ENCODE measurements around the gene MYH10. TPM values are rescaled to one million over a fixed set of nuclear protein-coding genes. Genes with fewer than 3 reads are reported as not detected.

The MYH10 gene
- total RNA-seq, 2 donors from 2014 or later = 23.3 to 30.3 TPM

GRCh38 chr17:8574687-8575086 is 55.8 kb downstream of the MYH10 start:
- TF ChIP-seq POLR2A (IDR thresholded peaks at IDR 0.05) (no peak), CTCF (IDR thresholded peaks at IDR 0.05) (peak in 1 of 7 experiments; percentile 13)
- Histone ChIP-seq H3K27me3 (no peaks in the 10 kb centered on the region), H3K36me3 (replicated peaks in 1 of 2; ENCODE audit: insufficient read depth in 1 of 2, low read depth in 2 of 2) (no peaks in the 10 kb centered on the region), H3K27ac (no peak overlapping the region), H3K9me3 (no peaks in the 10 kb centered on the region), H3K4me3 (no peak overlapping the region), H3K4me1 (no peaks in the 10 kb centered on the region)
- WGBS, 2 donors = 86% methylated on average over 9 of the region's 9 CpGs
- ATAC-seq (no peak), DNase-seq (no peak)
- intact Hi-C loops (cut with DNase I) = no loop called here

DNA sequence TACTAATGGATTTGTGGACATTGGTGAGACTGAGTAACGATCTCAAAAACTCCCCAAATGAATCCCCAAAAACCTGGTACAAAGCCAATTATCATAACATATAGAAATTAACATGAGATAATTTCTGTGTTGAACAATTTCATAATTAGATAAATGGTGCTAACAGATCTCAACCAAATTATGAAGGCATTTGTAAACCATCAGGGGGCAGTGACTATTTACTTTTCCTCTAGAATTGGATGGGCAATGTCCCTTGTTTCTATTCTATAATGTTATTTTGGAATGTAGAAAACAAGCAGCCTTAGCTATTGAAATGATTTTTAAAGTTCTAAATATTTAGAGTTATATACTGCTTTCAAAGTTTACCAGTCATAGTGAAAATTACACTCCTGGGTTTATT is 57.8 kb downstream of the MYH10 start:
- no peaks in the 10 kb centered on the region for H3K36me3 ChIP-seq (replicated peaks in 1 of 2; ENCODE audit: insufficient read depth in 1 of 2, low read depth in 2 of 2)
- no peak overlapping the region for H3K27ac ChIP-seq
- no peak overlapping the region for H3K4me3 ChIP-seq
- WGBS, 2 donors = 71 to 89% methylated on average over 1 of the region's 1 CpG
- no peaks in the 10 kb centered on the region for H3K9me3 ChIP-seq
- ATAC-seq = no peak
- no peak for DNase-seq
- TF ChIP-seq POLR2A (IDR thresholded peaks at IDR 0.05) = no peak
- peak in 3 of 7 experiments; percentile 14 to 18 (median 16) for TF ChIP-seq CTCF (IDR thresholded peaks at IDR 0.05)
- H3K4me1 ChIP-seq = no peaks in the 10 kb centered on the region
- H3K27me3 ChIP-seq = no peaks in the 10 kb centered on the region
- intact Hi-C loops (cut with DNase I) = no loop called here

GRCh38 chr17:8563981-8564602 is 66.4 kb downstream of the MYH10 start:
- no peak for TF ChIP-seq POLR2A (IDR thresholded peaks at IDR 0.05)
- no peak for TF ChIP-seq CTCF (IDR thresholded peaks at IDR 0.05)
- Histone ChIP-seq H3K4me1 (no peaks in the 10 kb centered on the region), H3K36me3 (replicated peaks in 1 of 2; ENCODE audit: insufficient read depth in 1 of 2, low read depth in 2 of 2) (no peaks in the 10 kb centered on the region), H3K27ac (no peak overlapping the region), H3K9me3 (no peaks in the 10 kb centered on the region), H3K4me3 (no peak overlapping the region), H3K27me3 (no peaks in the 10 kb centered on the region)
- ATAC-seq (no peak), DNase-seq (no peak)
- intact Hi-C loops (cut with DNase I) = no loop called here
- 73 to 74% methylated on average over 7 of the region's 7 CpGs for WGBS, 2 donors

DNA sequence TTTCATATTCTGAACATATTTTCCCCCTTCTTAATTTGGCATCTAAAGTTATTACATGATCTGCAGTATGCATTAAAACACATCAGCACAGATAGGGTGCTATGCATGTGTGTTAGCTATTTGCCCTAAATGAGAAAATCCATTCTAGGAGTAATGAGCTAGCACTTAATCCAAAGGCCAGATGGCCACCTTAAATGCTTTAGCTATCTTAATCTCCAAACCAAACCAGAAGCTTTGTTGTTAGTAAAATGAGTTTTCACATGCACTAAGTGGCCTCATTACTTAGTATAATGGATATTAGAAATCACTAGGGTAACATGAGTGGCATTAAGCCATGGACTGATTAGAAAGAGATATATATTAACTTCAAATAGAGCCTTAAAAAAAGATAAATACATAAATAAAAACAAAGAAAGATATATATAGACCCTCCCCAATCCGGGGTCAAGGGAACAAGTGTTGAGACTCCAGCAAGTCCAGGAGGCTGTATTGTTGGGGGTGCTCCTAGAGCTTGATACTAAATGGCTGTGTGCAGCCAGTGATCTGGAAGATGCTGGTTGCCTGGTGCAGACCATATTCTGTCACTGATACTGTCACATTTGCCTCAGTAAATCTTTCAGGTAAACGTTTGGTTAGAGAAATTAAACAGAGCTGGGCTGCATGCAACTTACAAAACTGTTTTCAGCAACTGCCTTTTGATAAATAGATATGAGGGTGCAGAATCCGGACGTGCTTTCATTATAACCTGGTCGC is 67.3 kb downstream of the MYH10 start:
- Histone ChIP-seq H3K27me3 (no peaks in the 10 kb centered on the region), H3K27ac (no peak overlapping the region), H3K36me3 (replicated peaks in 1 of 2; ENCODE audit: insufficient read depth in 1 of 2, low read depth in 2 of 2) (no peaks in the 10 kb centered on the region), H3K4me1 (no peaks in the 10 kb centered on the region), H3K4me3 (no peak overlapping the region), H3K9me3 (no peaks in the 10 kb centered on the region)
- ATAC-seq (no peak), DNase-seq (no peak)
- intact Hi-C loops (cut with DNase I) = no loop called here
- TF ChIP-seq CTCF (IDR thresholded peaks at IDR 0.05) = no peak
- TF ChIP-seq POLR2A (IDR thresholded peaks at IDR 0.05) = no peak
- WGBS, 2 donors = 72 to 74% methylated on average over 5 of the region's 5 CpGs

Measured in body of pancreas (tissue), 4 donors.